Uterus (tissue), 4 donors: ENCODE measurements around the gene SPATC1L. TPM values are rescaled to one million over a fixed set of nuclear protein-coding genes. Genes with fewer than 3 reads are reported as not detected.

Experiments
- DNase-seq, 2 donors: peaks; one replicate each; pipeline ENCODE4 v3.0.0-alpha.2; 2019 to 2020
- H3K27ac ChIP-seq, 2 donors: fragments of 200-600 bp; sonication (generic); 1 replicate in 1 of 2; 2 replicates in 1 of 2; pipeline ENCODE4 v1.5.1; 2016 to 2018
- H3K27me3 ChIP-seq, 2 donors: fragments of 200-600 bp; sonication (generic); one replicate each; pipeline ENCODE4 v1.5.1; 2018 to 2019; ENCODE audit warnings: control low read depth in 1 of 2
- H3K36me3 ChIP-seq, 2 donors: fragments of 200-600 bp; sonication (generic); one replicate each; pipeline ENCODE4 v1.5.1; 2019; ENCODE audit warnings: control low read depth in 1 of 2
- H3K4me1 ChIP-seq, 2 donors: fragments of 200-600 bp; sonication (generic); one replicate each; pipeline ENCODE4 v1.5.1; 2018 to 2019; ENCODE audit warnings: control low read depth in 1 of 2
- H3K4me3 ChIP-seq, 2 donors: fragments of 200-600 bp; sonication (generic); 1 replicate in 1 of 2; 2 replicates in 1 of 2; pipeline ENCODE4 v1.5.1; 2018 to 2019; ENCODE audit warnings: mild to moderate bottlenecking in 1 of 2
- H3K9me3 ChIP-seq, 2 donors: fragments of 200-600 bp; sonication (generic); one replicate each; pipeline ENCODE4 v1.5.1; 2019; ENCODE audit warnings: control low read depth in 1 of 2
- CTCF ChIP-seq, 4 experiments: fragments of 200-600 bp in 2 of 4; fragments of 450-650 bp in 2 of 4; sonication (generic) in 2 of 4; IDR thresholded peaks; one replicate each; pipeline ENCODE4 v1.5.1; 2016 to 2019; ENCODE audit warnings: antibody characterized with exemption in 4 of 4, mild to moderate bottlenecking in 2 of 4, moderate library complexity in 1 of 4
- POLR2A ChIP-seq, 2 donors: fragments of 450-650 bp; IDR thresholded peaks; one replicate each; pipeline ENCODE4 v1.6.1; 2016; ENCODE audit warnings: antibody characterized with exemption in 2 of 2, mild to moderate bottlenecking in 1 of 2, moderate library complexity in 1 of 2
- intact Hi-C: fragments of 100-400 bp; cut with DNase I; formaldehyde crosslinking; loops from one replicate; pipeline ENCODE4 v1.15.1; 2023; ENCODE audit warnings: low total_unique reads
- total RNA-seq, 4 donors: library from RNA; depleted of rRNA in 3 of 4; stranded (reverse); fragments of >200 nt in 3 of 4; gene quantifications; one replicate each; pipeline versions ENCODE4 v1.1.0 to v1.2.4, GENCODE V29; 2014 to 2023
- donor health status: DM: yes; HTN: yes; CAD: no.

The SPATC1L gene
- total RNA-seq, 4 donors from 2014 or later = 4.9 to 10.0 (median 6.4) TPM; not detected in 1

GRCh38 chr21:46196733-46197132 lies 12.5 kb upstream of the SPATC1L start:
- H3K4me1 ChIP-seq = no peaks in the 10 kb centered on the region
- intact Hi-C loops = no loop called here
- no peaks in the 10 kb centered on the region for H3K27me3 ChIP-seq
- peak; percentile 8 to 9 for DNase-seq
- no peaks in the 10 kb centered on the region for H3K9me3 ChIP-seq
- H3K4me3 ChIP-seq = no peak overlapping the region
- no peak overlapping the region for H3K27ac ChIP-seq
- TF ChIP-seq CTCF (IDR thresholded peaks at IDR 0.05) (no peak), POLR2A (IDR thresholded peaks at IDR 0.05) (no peak)
- no peaks in the 10 kb centered on the region for H3K36me3 ChIP-seq

- Histone ChIP-seq H3K4me3 (no peak overlapping the region), H3K27me3 (no peaks in the 10 kb centered on the region), H3K36me3 (no peaks in the 10 kb centered on the region), H3K9me3 (no peaks in the 10 kb centered on the region), H3K27ac (no peak overlapping the region), H3K4me1 (no peaks in the 10 kb centered on the region)
- peak; percentile 9 for DNase-seq
- intact Hi-C loops = no loop called here
- no peak for TF ChIP-seq CTCF (IDR thresholded peaks at IDR 0.05)
- TF ChIP-seq POLR2A (IDR thresholded peaks at IDR 0.05) = no peak
Measured at GRCh38 chr21:46195595-46196195, 11.4 kb upstream of the SPATC1L start.

GRCh38 chr21:46194374-46195334 lies 10.4 kb upstream of the SPATC1L start:
- Histone ChIP-seq H3K9me3 (no peaks in the 10 kb centered on the region), H3K27ac (no peak overlapping the region), H3K27me3 (no peaks in the 10 kb centered on the region), H3K4me3 (no peak overlapping the region), H3K36me3 (no peaks in the 10 kb centered on the region), H3K4me1 (no peaks in the 10 kb centered on the region)
- DNase-seq = peak; percentile 11 to 12
- intact Hi-C loops = no loop called here
- TF ChIP-seq POLR2A (IDR thresholded peaks at IDR 0.05) (no peak), CTCF (IDR thresholded peaks at IDR 0.05) (no peak)

GRCh38 chr21:46193829-46194373 lies 9.6 kb upstream of the SPATC1L start:
- H3K27me3 ChIP-seq = no peaks in the 10 kb centered on the region
- H3K4me1 ChIP-seq = peaks cover 0 to 6% of the 10 kb centered on the region in 2 donors
- intact Hi-C loops = no loop called here
- TF ChIP-seq CTCF (IDR thresholded peaks at IDR 0.05) (no peak), POLR2A (IDR thresholded peaks at IDR 0.05) (no peak)
- no peak overlapping the region for H3K4me3 ChIP-seq
- H3K9me3 ChIP-seq = no peaks in the 10 kb centered on the region
- no peaks in the 10 kb centered on the region for H3K36me3 ChIP-seq
- no peak for DNase-seq
- H3K27ac ChIP-seq = no peak overlapping the region
